Measurements from ENCODE around the gene ZNF780B.

The ZNF780B gene

DNA sequence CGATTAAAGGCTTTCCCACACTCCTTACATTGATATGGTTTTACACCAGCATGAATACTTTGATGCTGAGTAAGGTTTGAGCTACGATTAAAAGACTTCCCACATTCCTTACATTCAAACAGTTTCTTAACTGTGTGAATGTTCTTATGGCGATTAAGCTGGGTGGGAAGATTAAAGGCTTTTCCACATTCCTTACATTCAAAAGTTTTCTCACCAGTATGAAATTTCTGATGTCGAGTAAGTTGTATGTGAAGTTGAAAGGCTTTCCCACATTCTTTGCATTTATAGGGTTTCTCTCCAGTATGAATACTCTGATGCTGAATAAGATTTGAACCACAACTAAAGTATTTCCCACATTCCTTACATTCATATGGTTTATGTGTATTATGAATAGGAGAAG lies 20.0 kb downstream of the ZNF780B start:
- DNase-seq: no peak

GRCh38 chr19:40033989-40034560 lies 22.0 kb downstream of the ZNF780B start:
- DNase-seq: no peak

- DNase-seq: no peak
Observed at GRCh38 chr19:40026597-40026970, 29.4 kb downstream of the ZNF780B start.

GRCh38 chr19:40025938-40026596 lies 30.0 kb downstream of the ZNF780B start:
- DNase-seq: no peak

DNA sequence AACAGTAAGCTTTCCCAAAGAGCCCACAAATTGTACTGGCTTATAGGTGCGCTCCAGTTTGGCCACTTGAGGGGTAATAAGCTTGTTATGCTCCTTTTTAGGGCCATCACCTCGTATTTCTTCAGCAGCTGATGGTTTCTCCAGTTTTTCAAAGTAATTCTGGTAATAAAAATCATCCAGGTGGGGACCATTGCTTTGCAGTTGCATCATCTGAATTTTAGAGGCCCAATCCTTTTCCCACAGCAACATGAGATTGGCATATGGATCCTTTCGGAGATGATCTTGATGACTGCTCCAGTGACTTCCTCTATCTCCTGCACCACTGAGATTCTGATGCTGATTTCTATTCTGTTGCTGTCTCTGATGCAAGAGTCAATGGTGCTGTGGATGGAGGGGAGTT lies 32.1 kb downstream of the ZNF780B start:
- no peak for DNase-seq

DNA sequence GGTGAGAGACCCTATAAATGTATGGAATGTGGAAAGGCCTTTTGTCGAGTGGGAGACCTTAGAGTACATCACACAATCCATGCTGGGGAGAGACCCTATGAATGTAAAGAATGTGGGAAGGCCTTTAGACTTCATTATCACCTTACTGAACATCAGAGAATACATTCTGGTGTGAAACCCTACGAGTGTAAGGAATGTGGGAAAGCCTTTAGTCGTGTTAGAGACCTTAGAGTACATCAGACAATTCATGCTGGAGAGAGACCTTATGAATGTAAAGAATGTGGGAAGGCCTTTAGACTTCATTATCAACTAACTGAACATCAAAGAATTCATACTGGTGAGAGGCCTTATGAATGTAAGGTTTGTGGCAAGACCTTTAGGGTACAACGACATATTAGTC lies 42.0 kb downstream of the ZNF780B start:
- no peak for DNase-seq

GRCh38 chr19:40009674-40010073 lies 46.4 kb downstream of the ZNF780B start:
- no peak for DNase-seq

- DNase-seq: no peak
Observed at GRCh38 chr19:40006273-40006691, 49.7 kb downstream of the ZNF780B start.

- no peak for DNase-seq
Observed at GRCh38 chr19:40005691-40006272, 50.2 kb downstream of the ZNF780B start.

GRCh38 chr19:39998501-39998900 lies 57.5 kb downstream of the ZNF780B start:
- no peak for DNase-seq

DNA sequence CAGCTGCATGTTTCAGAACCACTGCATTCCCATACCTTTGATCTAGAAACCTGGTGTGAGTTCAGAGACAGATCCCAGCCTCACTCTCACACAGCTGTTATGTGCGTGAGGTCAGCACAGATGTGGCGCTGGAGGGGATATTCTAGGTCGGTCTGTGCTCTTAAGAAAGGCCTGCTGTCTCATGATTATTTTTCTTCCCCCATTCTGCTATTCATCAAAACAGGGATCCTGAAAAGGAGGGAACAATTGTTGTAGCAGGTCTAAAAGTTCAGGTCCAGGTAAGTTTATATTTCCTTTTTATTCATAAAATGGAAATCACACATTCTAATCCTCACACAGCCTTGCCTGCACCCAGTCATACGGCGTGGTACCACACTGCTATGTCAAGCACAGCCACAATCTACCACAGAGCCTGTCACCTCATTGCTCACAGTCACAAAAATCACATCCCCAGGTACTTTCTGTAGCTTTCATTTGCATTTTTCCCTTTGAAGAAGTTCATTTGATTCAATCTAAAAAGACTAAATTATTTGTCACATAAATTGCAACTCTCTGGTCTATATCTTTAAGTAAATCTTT lies 58.3 kb downstream of the ZNF780B start:
- no peak for DNase-seq

DNA sequence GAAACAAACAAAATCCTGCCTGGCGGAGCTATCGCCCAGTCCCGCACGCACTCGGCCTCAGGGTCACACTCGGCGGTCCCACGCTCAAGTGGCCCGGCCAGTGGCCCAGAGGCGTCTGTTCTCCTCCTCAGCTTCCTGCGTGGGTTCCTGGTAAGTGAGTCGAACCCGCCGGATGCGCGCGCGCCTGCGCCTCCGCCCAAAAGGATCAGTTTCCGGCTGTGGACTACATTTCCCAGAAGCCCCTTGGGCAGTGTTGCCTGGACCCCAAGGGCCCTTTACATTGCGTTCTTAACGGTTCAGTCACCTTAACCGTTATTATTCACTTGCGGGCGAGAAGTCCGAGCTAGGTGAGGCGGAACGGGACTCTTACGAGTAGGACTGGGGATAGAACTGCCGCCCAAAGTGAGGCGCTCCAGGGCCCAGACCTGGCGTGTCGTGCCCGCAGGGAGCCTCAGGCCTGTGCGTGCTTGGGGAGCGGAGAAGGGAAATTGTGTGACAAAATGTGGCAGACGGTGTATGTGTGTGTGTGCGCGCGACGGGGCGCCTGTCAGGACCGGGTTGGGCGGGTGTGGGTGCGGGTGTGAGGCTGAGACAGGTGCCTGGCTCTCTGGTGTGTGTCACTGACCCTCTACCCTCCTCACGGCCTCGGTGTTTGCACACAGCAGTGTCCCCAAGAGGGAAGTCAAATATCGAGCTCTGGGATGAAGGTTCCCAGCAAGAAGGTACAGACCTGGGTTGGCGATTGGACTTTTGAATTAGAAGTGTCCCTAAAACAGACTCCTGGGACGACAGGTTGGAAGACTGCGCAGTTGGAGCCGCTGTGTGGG lies 59.0 kb downstream of the ZNF780B start, which contains the start of gene ZNF546:
TSS of gene ZNF546 (plus strand) at position 250 of the 827 bp plus-strand sequence. CDS start 1,267 bp downstream, outside the sequence.
- DNase-seq: peak; percentile 70

GRCh38 chr19:39996218-39996810 lies 59.7 kb downstream of the ZNF780B start:
- no peak for DNase-seq

DNA sequence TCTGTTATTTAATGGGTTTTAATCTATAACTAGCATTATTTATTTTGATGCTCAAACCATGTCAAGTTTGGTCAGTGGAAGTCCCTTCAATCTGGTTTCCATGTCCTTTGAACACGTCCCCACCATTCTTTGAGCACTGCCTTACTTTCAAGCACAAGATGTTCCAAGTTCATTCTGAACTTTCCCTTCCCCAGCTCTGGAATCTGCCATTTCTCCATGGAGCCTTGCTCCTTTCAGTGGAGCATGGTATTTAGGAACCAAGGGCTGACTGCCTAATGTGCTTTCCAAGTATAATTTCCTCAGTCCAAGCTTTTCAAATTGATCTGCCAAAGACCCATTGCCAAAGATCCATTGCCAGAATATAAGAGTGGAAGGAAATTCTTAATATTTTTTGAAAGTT lies 60.2 kb downstream of the ZNF780B start:
- DNase-seq: no peak

- no peak for DNase-seq
Observed at GRCh38 chr19:39994361-39994760, 61.7 kb downstream of the ZNF780B start.

- no peak for DNase-seq
Observed at GRCh38 chr19:39993605-39994004, 62.4 kb downstream of the ZNF780B start.

- no peak for DNase-seq
Observed at GRCh38 chr19:39987596-39987995, 68.4 kb downstream of the ZNF780B start.

DNA sequence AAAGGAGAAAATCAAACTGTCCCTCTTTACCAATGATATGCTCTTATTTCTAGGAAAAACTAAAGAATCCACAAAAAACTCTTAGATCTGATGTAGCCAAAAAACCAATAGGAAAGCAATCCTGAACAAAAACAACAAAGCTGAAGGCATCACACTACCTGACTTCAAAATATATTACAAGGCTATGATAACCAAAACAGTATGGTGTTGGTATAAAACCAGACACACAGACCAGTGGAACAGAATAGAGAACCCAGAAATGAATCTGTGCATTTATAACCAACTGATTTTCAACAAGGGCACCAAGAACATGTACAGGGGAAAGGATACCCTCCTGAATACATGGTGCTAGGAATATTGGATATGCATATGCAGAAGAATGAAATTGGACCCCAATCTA lies 68.9 kb downstream of the ZNF780B start:
- DNase-seq: no peak

DNA sequence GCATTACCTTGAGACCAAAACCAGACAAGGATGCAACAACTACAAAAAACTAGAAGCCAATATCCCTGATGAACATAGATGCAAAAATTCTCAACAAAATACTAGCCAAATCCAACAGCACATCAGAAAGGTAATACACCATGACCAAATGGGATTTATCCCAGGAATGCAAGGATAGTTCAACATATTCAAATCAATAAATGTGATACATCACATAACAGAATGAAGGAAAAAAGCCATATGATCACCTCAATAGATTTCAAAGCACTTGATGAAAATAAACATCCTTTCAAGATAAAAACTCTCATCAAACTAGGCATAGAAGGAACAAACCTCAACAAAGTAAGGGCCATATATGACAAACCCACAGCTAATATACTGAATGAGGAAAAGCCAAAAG lies 69.4 kb downstream of the ZNF780B start:
- DNase-seq: no peak

DNA sequence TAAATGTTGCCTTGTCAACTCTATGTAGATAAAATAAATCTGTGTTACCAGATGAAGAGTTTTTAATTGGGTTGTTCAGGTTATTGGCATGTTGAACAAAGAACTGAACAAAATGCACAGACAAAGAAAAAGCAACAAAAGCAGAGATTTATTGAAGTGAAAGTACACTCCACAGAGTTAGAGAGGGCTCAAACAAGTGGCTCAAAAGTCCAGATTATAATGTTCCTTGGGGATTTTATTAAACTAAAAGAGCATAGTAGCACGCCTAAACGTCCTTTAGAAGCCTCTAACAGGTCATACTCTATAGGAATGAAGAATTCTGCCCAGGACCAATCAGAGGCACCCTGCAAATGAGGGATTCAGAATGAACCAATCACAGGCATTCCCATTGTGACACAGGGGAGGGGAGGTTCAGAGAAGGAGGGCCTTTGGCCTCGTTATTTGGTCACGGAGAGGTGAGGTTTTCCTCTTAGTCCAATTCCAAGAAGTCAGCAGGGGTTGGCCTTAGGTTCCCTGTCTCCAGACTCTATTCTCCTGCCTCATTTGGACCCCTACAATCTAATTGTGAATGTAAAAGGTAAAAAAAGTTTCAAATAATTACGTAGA lies 72.2 kb downstream of the ZNF780B start:
- DNase-seq: no peak

- DNase-seq: no peak
Observed at GRCh38 chr19:39982883-39983282, 73.1 kb downstream of the ZNF780B start.
